SK-N-SH treated with all-trans-retinoic acid at 6 μM for 48 hours (cell line): ENCODE data around the gene GRIK4.

ENCODE experiments used
- ATAC-seq: fragments of 200-7000 bp; cut with Tn5 transposase; 3 replicates; pipeline ENCODE4 v1.9.1; 2020; ENCODE audit warnings: mild to moderate bottlenecking, moderate library complexity
- BACH2 ChIP-seq: fragments of 250-450 bp; sonication (Bioruptor Pico); IDR thresholded peaks from 2 replicates; pipeline ENCODE4 v1.9.0; 2021; ENCODE audit warnings: mild to moderate bottlenecking, borderline replicate concordance
- CREB5 ChIP-seq: fragments of 250-450 bp; sonication (Bioruptor Pico); IDR thresholded peaks from 2 replicates; pipeline ENCODE4 v1.5.1; 2020; ENCODE audit warnings: low read depth, mild to moderate bottlenecking, moderate library complexity
- CSDC2 ChIP-seq: fragments of 250-450 bp; sonication (Bioruptor Pico); IDR thresholded peaks from 2 replicates; pipeline ENCODE4 v1.5.0; 2020; ENCODE audit warnings: mild to moderate bottlenecking, moderate library complexity
- CSRNP3 ChIP-seq: fragments of 250-450 bp; sonication (Bioruptor Pico); IDR thresholded peaks from 2 replicates; pipeline ENCODE4 v1.5.1; 2021; ENCODE audit warnings: mild to moderate bottlenecking, moderate library complexity
- ESRRG ChIP-seq: fragments of 250-450 bp; sonication (Bioruptor Pico); IDR thresholded peaks from 2 replicates; pipeline ENCODE4 v1.6.1; 2021; ENCODE audit warnings: mild to moderate bottlenecking
- GLIS3 ChIP-seq: fragments of 250-450 bp; sonication (Bioruptor Pico); IDR thresholded peaks from 2 replicates; pipeline ENCODE4 v1.5.0; 2020; ENCODE audit warnings: mild to moderate bottlenecking, moderate library complexity
- ISL1 ChIP-seq: fragments of 250-450 bp; sonication (Bioruptor Pico); IDR thresholded peaks from 2 replicates; pipeline ENCODE4 v2.1.2; 2022; ENCODE audit warnings: mild to moderate bottlenecking, moderate library complexity
- OSR1 ChIP-seq: fragments of 250-450 bp; sonication (Bioruptor Pico); IDR thresholded peaks from 2 replicates; pipeline ENCODE4 v1.8.0; 2022; ENCODE audit warnings: moderate library complexity, mild to moderate bottlenecking, inconsistent platforms
- PATZ1 ChIP-seq: fragments of 250-450 bp; sonication (Bioruptor Pico); IDR thresholded peaks from 2 replicates; pipeline ENCODE4 v1.8.0; 2020; ENCODE audit warnings: mild to moderate bottlenecking, moderate library complexity, borderline replicate concordance
- PPARA ChIP-seq: fragments of 250-450 bp; sonication (Bioruptor Pico); IDR thresholded peaks from 2 replicates; pipeline ENCODE4 v1.5.0; 2020; ENCODE audit warnings: mild to moderate bottlenecking, borderline replicate concordance
- SNAI2 ChIP-seq: fragments of 250-450 bp; sonication (Bioruptor Pico); IDR thresholded peaks from 2 replicates; pipeline ENCODE4 v1.5.0; 2020; ENCODE audit warnings: mild to moderate bottlenecking, moderate library complexity
- TCF4 ChIP-seq: fragments of 250-450 bp; sonication (Bioruptor Pico); IDR thresholded peaks from 2 replicates; pipeline ENCODE4 v1.8.0; 2021; ENCODE audit warnings: mild to moderate bottlenecking, moderate library complexity, borderline replicate concordance
- TOX ChIP-seq: fragments of 250-450 bp; sonication (Bioruptor Pico); IDR thresholded peaks from 2 replicates; pipeline ENCODE4 v1.8.0; 2021; ENCODE audit warnings: mild to moderate bottlenecking, moderate library complexity, borderline replicate concordance
- ZC3H10 ChIP-seq: fragments of 250-450 bp; sonication (Bioruptor Pico); IDR thresholded peaks from 2 replicates; pipeline ENCODE4 v1.5.1; 2021; ENCODE audit warnings: mild to moderate bottlenecking, moderate library complexity
- ZFP3 ChIP-seq: fragments of 250-450 bp; sonication (Bioruptor Pico); IDR thresholded peaks from 2 replicates; pipeline ENCODE4 v1.5.0; 2020; ENCODE audit warnings: mild to moderate bottlenecking, moderate library complexity
- ZFP30 ChIP-seq: fragments of 450-650 bp; formaldehyde crosslinking; IDR thresholded peaks from 2 replicates; pipeline ENCODE4 v1.5.0; 2022; ENCODE audit warnings: mild to moderate bottlenecking, moderate library complexity
- ZNF565 ChIP-seq: fragments of 450-650 bp; formaldehyde crosslinking; conservative IDR thresholded peaks from 2 replicates; pipeline ENCODE4 v1.5.0; 2020; ENCODE audit warnings: low read depth, mild to moderate bottlenecking, moderate library complexity
- ZNF8 ChIP-seq: fragments of 450-650 bp; formaldehyde crosslinking; IDR thresholded peaks from 2 replicates; pipeline ENCODE4 v1.5.0; 2020; ENCODE audit warnings: mild to moderate bottlenecking, moderate library complexity
- TF ChIP-seq, protein P1 (sequence below): fragments of 250-450 bp; sonication (Bioruptor Pico); IDR thresholded peaks from 2 replicates; pipeline ENCODE4 v1.5.0; 2020; ENCODE audit warnings: mild to moderate bottlenecking, moderate library complexity
- TF ChIP-seq, protein P2 (sequence below): fragments of 250-450 bp; sonication (Bioruptor Pico); IDR thresholded peaks from 2 replicates; pipeline ENCODE4 v1.8.0; 2021; ENCODE audit warnings: low read depth, mild to moderate bottlenecking, moderate library complexity, borderline replicate concordance

GRIK4 gene

DNA sequence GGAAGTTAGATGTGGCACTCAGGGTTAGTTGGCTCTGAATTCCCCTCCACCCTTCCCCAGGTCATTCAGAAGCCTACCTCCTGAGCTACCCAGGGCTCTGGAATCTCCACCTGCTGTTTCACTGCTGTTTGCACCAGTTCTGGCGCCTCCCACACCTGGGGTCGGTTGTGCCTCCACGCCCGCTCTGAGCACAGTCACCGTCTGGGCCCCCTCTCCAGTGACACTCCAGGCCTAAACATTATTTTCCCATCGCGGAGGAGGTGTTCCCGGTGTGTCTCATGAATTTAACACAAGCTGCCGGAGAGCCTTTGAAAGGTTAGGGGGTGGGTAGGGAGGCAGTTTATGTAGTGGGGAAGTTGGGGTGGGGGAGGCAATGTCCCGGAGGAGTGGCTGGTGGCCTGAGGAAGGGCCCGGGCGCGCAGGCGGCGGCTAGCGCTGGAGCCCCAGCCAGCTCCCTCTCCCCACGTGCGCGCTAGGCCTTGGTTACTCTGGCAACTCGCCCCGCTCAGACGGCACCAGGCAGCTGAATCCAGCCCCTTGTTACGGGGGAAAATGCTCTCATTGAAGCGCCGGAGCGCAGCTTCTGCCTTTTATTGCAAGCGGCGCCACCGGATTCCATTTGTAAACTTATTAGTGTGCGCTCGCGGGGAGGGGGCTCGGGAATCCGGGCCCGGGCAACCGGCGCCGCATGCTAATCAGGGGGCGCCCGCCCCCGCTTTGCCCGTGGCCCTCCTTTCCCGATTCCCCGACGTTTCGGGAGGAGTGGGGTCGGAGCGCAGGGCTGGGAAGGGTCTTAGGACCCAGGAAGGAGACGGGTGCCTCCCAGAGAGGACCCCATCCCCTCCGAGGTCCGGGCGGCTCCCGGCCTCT lies 52.4 kb downstream of the GRIK4 start:
- TF ChIP-seq ESRRG (CRISPR knock-in tag) (no peak), ZNF565 (CRISPR knock-in tag) (no peak), OSR1 (CRISPR knock-in tag) (no peak), ZC3H10 (CRISPR knock-in tag) (no peak), PPARA (no peak), TOX (no peak), CSDC2 (CRISPR knock-in tag) (no peak), SNAI2 (CRISPR knock-in tag) (no peak), CSRNP3 (no peak), PATZ1 (no peak), ZNF8 (CRISPR knock-in tag) (no peak), ZFP3 (CRISPR knock-in tag) (no peak), GLIS3 (CRISPR knock-in tag) (no peak), BACH2 (CRISPR knock-in tag) (no peak)
- ATAC-seq = no peak

GRCh38 chr11:120564573-120565311 lies 53.2 kb downstream of the GRIK4 start:
- TF ChIP-seq ZNF565 (CRISPR knock-in tag) (no peak), ISL1 (CRISPR knock-in tag) (no peak), OSR1 (CRISPR knock-in tag) (no peak), PPARA (no peak), ZFP30 (CRISPR knock-in tag) (no peak), BACH2 (CRISPR knock-in tag) (no peak), SNAI2 (CRISPR knock-in tag) (no peak), CREB5 (CRISPR knock-in tag) (no peak), CSDC2 (CRISPR knock-in tag) (no peak), ZFP3 (CRISPR knock-in tag) (no peak), TOX (no peak), ZC3H10 (CRISPR knock-in tag) (no peak), TCF4 (CRISPR knock-in tag) (no peak)
- TF ChIP-seq, protein P1, sequence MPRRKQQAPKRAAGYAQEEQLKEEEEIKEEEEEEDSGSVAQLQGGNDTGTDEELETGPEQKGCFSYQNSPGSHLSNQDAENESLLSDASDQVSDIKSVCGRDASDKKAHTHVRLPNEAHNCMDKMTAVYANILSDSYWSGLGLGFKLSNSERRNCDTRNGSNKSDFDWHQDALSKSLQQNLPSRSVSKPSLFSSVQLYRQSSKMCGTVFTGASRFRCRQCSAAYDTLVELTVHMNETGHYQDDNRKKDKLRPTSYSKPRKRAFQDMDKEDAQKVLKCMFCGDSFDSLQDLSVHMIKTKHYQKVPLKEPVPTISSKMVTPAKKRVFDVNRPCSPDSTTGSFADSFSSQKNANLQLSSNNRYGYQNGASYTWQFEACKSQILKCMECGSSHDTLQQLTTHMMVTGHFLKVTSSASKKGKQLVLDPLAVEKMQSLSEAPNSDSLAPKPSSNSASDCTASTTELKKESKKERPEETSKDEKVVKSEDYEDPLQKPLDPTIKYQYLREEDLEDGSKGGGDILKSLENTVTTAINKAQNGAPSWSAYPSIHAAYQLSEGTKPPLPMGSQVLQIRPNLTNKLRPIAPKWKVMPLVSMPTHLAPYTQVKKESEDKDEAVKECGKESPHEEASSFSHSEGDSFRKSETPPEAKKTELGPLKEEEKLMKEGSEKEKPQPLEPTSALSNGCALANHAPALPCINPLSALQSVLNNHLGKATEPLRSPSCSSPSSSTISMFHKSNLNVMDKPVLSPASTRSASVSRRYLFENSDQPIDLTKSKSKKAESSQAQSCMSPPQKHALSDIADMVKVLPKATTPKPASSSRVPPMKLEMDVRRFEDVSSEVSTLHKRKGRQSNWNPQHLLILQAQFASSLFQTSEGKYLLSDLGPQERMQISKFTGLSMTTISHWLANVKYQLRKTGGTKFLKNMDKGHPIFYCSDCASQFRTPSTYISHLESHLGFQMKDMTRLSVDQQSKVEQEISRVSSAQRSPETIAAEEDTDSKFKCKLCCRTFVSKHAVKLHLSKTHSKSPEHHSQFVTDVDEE (CRISPR knock-in tag) = no peak
- TF ChIP-seq, protein P2, sequence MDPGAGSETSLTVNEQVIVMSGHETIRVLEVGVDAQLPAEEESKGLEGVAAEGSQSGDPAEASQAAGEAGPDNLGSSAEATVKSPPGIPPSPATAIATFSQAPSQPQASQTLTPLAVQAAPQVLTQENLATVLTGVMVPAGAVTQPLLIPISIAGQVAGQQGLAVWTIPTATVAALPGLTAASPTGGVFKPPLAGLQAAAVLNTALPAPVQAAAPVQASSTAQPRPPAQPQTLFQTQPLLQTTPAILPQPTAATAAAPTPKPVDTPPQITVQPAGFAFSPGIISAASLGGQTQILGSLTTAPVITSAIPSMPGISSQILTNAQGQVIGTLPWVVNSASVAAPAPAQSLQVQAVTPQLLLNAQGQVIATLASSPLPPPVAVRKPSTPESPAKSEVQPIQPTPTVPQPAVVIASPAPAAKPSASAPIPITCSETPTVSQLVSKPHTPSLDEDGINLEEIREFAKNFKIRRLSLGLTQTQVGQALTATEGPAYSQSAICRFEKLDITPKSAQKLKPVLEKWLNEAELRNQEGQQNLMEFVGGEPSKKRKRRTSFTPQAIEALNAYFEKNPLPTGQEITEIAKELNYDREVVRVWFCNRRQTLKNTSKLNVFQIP (CRISPR knock-in tag) = no peak
- ATAC-seq = peak; percentile 61
